Osteoblast (primary cell): ENCODE data around the gene UBE2N. TPM values are rescaled to one million over a fixed set of nuclear protein-coding genes. Genes with fewer than 3 reads are reported as not detected.

Experiments
- DNase-seq: peaks from one replicate; pipeline ENCODE4 v3.0.0; 2011; ENCODE audit warnings: low spot score, mixed read lengths; ENCODE audit not compliant: insufficient read length; ENCODE audit errors: missing footprints
- H2AFZ ChIP-seq: 2 replicates; pipeline ENCODE4 v1.6.0; 2011; ENCODE audit warnings: mild to moderate bottlenecking, low read length
- H3K27ac ChIP-seq: 2 replicates; pipeline ENCODE4 v1.5.1; 2011; ENCODE audit warnings: mild to moderate bottlenecking, low read depth, low read length, moderate library complexity
- H3K27me3 ChIP-seq: 2 replicates; pipeline ENCODE4 v1.6.0; 2012; ENCODE audit warnings: mild to moderate bottlenecking, control low read depth, inconsistent platforms, low read length, moderate library complexity; ENCODE audit not compliant: insufficient read depth
- H3K36me3 ChIP-seq: 2 replicates; pipeline ENCODE4 v1.5.1; 2011; ENCODE audit warnings: mild to moderate bottlenecking, low read length, control low read depth, moderate library complexity; ENCODE audit not compliant: insufficient read depth
- H3K4me1 ChIP-seq: 2 replicates; pipeline ENCODE4 v1.5.1; 2011; ENCODE audit warnings: mild to moderate bottlenecking, low read length, control low read depth, moderate library complexity; ENCODE audit not compliant: insufficient read depth
- H3K4me2 ChIP-seq: 2 replicates; pipeline ENCODE4 v1.6.0; 2011; ENCODE audit warnings: mild to moderate bottlenecking, low read length; ENCODE audit not compliant: insufficient read depth
- H3K4me3 ChIP-seq: fragments of 200-600 bp; sonication (generic); 3 replicates; pipeline ENCODE4 v1.5.1; 2012; ENCODE audit warnings: mild to moderate bottlenecking, low read length, inconsistent platforms; ENCODE audit not compliant: insufficient read depth
- H3K79me2 ChIP-seq: 2 replicates; pipeline ENCODE4 v1.6.0; 2012; ENCODE audit warnings: mild to moderate bottlenecking, low read length, control low read depth, inconsistent platforms; ENCODE audit not compliant: insufficient read depth
- H3K9me3 ChIP-seq: 2 replicates; pipeline ENCODE4 v1.5.1; 2011; ENCODE audit warnings: low read depth, low read length, control low read depth
- H4K20me1 ChIP-seq: 2 replicates; pipeline ENCODE4 v1.6.0; 2012; ENCODE audit warnings: mild to moderate bottlenecking, low read length, control low read depth; ENCODE audit not compliant: insufficient read depth
- CTCF ChIP-seq: IDR thresholded peaks from 2 replicates; pipeline ENCODE4 v1.5.1; 2011; ENCODE audit warnings: mild to moderate bottlenecking, low read depth, low read length, moderate library complexity; ENCODE audit errors: extremely low read depth
- total RNA-seq: library from RNA; depleted of rRNA; stranded (reverse); fragments of >200 nt; gene quantifications from 2 replicates; pipeline ENCODE4 v1.2.3, GENCODE V29; 2012

Gene UBE2N
- total RNA-seq, 1 donor, result 44.2 TPM

- Histone ChIP-seq H3K79me2 (peaks cover 99% of the 10 kb centered on the region), H4K20me1 (peaks cover 39% of the 10 kb centered on the region), H3K9me3 (no peaks in the 10 kb centered on the region), H3K4me3 (no peak overlapping the region), H2AFZ (no peak overlapping the region), H3K27ac (no peak overlapping the region), H3K4me2 (no peak overlapping the region), H3K36me3 (no peaks in the 10 kb centered on the region), H3K27me3 (no peaks in the 10 kb centered on the region), H3K4me1 (peaks cover 11% of the 10 kb centered on the region)
- DNase-seq, result no peak
- no peak for TF ChIP-seq CTCF
These were observed 15.3 kb downstream of the UBE2N start for GRCh38 chr12:93426412-93426805.

GRCh38 chr12:93425736-93426411 is 15.9 kb downstream of the UBE2N start:
- Histone ChIP-seq H3K27me3 (no peaks in the 10 kb centered on the region), H3K27ac (no peak overlapping the region), H3K4me1 (peaks cover 11% of the 10 kb centered on the region), H3K79me2 (peaks cover 97% of the 10 kb centered on the region), H3K9me3 (no peaks in the 10 kb centered on the region), H3K36me3 (no peaks in the 10 kb centered on the region), H3K4me2 (no peak overlapping the region), H4K20me1 (peaks cover 36% of the 10 kb centered on the region), H2AFZ (no peak overlapping the region), H3K4me3 (no peak overlapping the region)
- no peak for DNase-seq
- no peak for TF ChIP-seq CTCF

GRCh38 chr12:93422050-93422449 is 19.7 kb downstream of the UBE2N start:
- H3K9me3 ChIP-seq, result no peaks in the 10 kb centered on the region
- no peaks in the 10 kb centered on the region for H3K36me3 ChIP-seq
- H3K27me3 ChIP-seq, result no peaks in the 10 kb centered on the region
- H3K27ac ChIP-seq, result no peak overlapping the region
- no peak for TF ChIP-seq CTCF
- H3K79me2 ChIP-seq, result peaks cover 98% of the 10 kb centered on the region
- no peak for DNase-seq
- H3K4me1 ChIP-seq, result no peaks in the 10 kb centered on the region
- no peak overlapping the region for H3K4me3 ChIP-seq
- H4K20me1 ChIP-seq, result peaks cover 21% of the 10 kb centered on the region
- no peak overlapping the region for H3K4me2 ChIP-seq
- no peak overlapping the region for H2AFZ ChIP-seq

GRCh38 chr12:93419388-93420034 is 22.2 kb downstream of the UBE2N start:
- Histone ChIP-seq H3K9me3 (no peaks in the 10 kb centered on the region), H3K36me3 (no peaks in the 10 kb centered on the region), H3K4me1 (peaks cover 20% of the 10 kb centered on the region), H2AFZ (no peak overlapping the region), H3K27ac (no peak overlapping the region), H3K27me3 (no peaks in the 10 kb centered on the region), H3K4me2 (peak overlapping the region; percentile 69), H4K20me1 (peaks cover 8% of the 10 kb centered on the region), H3K4me3 (peak overlapping the region; percentile 48), H3K79me2 (peaks cover 96% of the 10 kb centered on the region)
- peak; percentile 64 for TF ChIP-seq CTCF
- DNase-seq, result no peak
